ENCODE measurements around the gene NEK7.

GRCh38 chr1:198330982-198331615, 174.3 kb downstream of the NEK7 start:
- no peak for TF ChIP-seq CTCF (IDR thresholded peaks at IDR 0.05; ENCODE audit: insufficient read depth, low read length, poor library complexity, severe bottlenecking)
- no peak for TF ChIP-seq EZH2phosphoT487 (conservative IDR thresholded peaks at IDR 0.05; ENCODE audit: low read length)
